Measurements from ENCODE around the gene BCL11A.

Gene BCL11A

DNA sequence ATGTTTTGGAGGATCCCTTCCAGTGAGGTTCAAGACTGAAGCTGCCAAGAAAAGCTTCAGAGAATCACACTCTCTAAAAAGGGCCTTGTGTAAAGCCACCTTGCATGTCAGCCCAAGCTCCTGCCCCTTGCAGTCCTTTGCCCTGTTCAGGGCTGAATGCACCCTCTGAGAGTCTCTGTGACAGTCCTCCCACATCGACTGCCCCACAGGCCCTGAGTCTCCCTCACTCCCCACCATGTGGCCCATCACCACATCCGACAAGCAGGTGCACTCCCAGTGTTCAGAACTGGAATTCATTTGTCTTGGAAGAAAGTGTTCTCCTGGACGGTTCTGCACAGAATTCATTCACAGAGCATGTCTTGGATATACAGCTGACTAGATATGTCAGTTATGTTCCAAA, 31.0 kb downstream of the BCL11A start:
- Histone ChIP-seq H4K20me1 (ENCODE audit: low read depth, low read length) (peaks cover 53% of the 10 kb centered on the region), H3K9ac (ENCODE audit: low read length) (no peak overlapping the region), H3K9me2 (replicated peaks; ENCODE audit: insufficient read depth, low read length) (no peaks in the 10 kb centered on the region), H3K36me3 (ENCODE audit: low read length) (peaks cover 49% of the 10 kb centered on the region), H2AFZ (ENCODE audit: low read depth, low read length, severe bottlenecking) (no peak overlapping the region), H3K4me3 (ENCODE audit: insufficient read depth, low read length, poor library complexity, severe bottlenecking) (no peak overlapping the region), H3K27me3 (ENCODE audit: low read length) (no peaks in the 10 kb centered on the region), H3K4me2 (ENCODE audit: low read depth, low read length, poor library complexity, severe bottlenecking) (no peak overlapping the region), H3K9me3 (ENCODE audit: insufficient read depth, low read length) (no peaks in the 10 kb centered on the region), H3K27ac (ENCODE audit: low read depth, low read length) (peak overlapping the region; percentile 29; the same call in 1 of the 2 replicates), H3K79me2 (ENCODE audit: insufficient read depth, low read length) (peaks cover 100% of the 10 kb centered on the region), H3F3A (ENCODE audit: insufficient read depth) (peaks cover 23% of the 10 kb centered on the region)
- no peak for TF ChIP-seq EZH2phosphoT487 (conservative IDR thresholded peaks at IDR 0.05; ENCODE audit: low read length)
- TF ChIP-seq, protein P1, sequence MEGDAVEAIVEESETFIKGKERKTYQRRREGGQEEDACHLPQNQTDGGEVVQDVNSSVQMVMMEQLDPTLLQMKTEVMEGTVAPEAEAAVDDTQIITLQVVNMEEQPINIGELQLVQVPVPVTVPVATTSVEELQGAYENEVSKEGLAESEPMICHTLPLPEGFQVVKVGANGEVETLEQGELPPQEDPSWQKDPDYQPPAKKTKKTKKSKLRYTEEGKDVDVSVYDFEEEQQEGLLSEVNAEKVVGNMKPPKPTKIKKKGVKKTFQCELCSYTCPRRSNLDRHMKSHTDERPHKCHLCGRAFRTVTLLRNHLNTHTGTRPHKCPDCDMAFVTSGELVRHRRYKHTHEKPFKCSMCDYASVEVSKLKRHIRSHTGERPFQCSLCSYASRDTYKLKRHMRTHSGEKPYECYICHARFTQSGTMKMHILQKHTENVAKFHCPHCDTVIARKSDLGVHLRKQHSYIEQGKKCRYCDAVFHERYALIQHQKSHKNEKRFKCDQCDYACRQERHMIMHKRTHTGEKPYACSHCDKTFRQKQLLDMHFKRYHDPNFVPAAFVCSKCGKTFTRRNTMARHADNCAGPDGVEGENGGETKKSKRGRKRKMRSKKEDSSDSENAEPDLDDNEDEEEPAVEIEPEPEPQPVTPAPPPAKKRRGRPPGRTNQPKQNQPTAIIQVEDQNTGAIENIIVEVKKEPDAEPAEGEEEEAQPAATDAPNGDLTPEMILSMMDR (IDR thresholded peaks at IDR 0.05; ENCODE audit: insufficient read depth, low read length, poor library complexity, severe bottlenecking): no peak

DNA sequence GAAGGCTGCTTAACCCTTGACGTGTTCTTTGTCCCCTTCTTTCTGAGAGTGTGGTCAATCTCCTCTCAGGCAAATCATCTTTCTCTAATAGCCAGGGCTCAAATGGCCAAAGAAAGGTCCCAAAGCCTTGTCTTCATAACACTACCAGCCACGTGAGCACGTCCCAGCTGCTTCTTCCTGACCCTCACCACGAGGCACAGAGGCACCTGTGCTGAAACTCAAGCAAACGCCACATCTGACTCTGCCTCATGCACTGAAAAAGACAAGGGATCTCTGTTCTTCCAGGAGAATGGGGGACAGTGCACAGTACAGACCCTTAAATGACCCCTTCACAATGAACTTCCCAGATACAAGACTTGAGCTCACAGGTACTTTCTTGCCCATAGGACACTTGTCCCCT, 31.8 kb downstream of the BCL11A start:
- Histone ChIP-seq H3F3A (ENCODE audit: insufficient read depth) (peaks cover 23% of the 10 kb centered on the region), H3K4me2 (ENCODE audit: low read depth, low read length, poor library complexity, severe bottlenecking) (no peak overlapping the region), H4K20me1 (ENCODE audit: low read depth, low read length) (peaks cover 47% of the 10 kb centered on the region), H3K79me2 (ENCODE audit: insufficient read depth, low read length) (peaks cover 100% of the 10 kb centered on the region), H2AFZ (ENCODE audit: low read depth, low read length, severe bottlenecking) (no peak overlapping the region), H3K9me3 (ENCODE audit: insufficient read depth, low read length) (no peaks in the 10 kb centered on the region), H3K4me3 (ENCODE audit: insufficient read depth, low read length, poor library complexity, severe bottlenecking) (no peak overlapping the region), H3K27ac (ENCODE audit: low read depth, low read length) (peak overlapping the region; percentile 29), H3K27me3 (ENCODE audit: low read length) (no peaks in the 10 kb centered on the region), H3K9me2 (replicated peaks; ENCODE audit: insufficient read depth, low read length) (no peaks in the 10 kb centered on the region), H3K36me3 (ENCODE audit: low read length) (peaks cover 48% of the 10 kb centered on the region), H3K9ac (ENCODE audit: low read length) (no peak overlapping the region)
- TF ChIP-seq, protein P1 (IDR thresholded peaks at IDR 0.05; ENCODE audit: insufficient read depth, low read length, poor library complexity, severe bottlenecking): no peak
- TF ChIP-seq EZH2phosphoT487 (conservative IDR thresholded peaks at IDR 0.05; ENCODE audit: low read length): no peak

DNA sequence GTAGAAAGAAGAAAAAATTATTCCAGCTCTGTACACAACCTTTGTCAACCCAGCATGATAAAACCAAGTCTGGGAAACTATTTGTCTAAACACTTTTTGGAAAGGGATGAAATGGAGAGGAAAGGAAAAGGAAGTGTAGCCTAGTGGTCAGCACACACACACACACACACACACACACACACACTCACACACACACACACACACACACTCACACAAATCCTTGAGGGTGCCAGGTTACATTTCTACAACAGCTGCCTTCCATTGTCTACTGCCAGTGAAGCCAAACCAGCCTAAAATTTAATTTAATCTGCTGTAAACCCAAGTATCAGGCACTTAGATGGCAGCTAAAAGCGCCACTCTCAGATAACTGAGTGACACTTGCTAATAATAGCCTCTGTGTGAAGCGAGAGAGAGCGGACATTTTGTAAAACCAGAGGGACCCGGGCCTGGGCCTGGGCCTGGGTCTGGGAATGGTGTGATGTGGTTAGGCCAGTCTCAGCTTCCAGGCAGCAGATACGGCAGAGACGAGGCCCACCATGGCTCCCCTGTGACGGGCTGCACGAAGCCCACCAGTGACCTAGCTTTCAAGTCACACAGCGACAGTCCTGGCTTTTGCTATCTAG, 32.4 kb downstream of the BCL11A start:
- Histone ChIP-seq H4K20me1 (ENCODE audit: low read depth, low read length) (peaks cover 45% of the 10 kb centered on the region), H2AFZ (ENCODE audit: low read depth, low read length, severe bottlenecking) (no peak overlapping the region), H3K27ac (ENCODE audit: low read depth, low read length) (no peak overlapping the region), H3K9ac (ENCODE audit: low read length) (no peak overlapping the region), H3K27me3 (ENCODE audit: low read length) (no peaks in the 10 kb centered on the region), H3K36me3 (ENCODE audit: low read length) (peaks cover 51% of the 10 kb centered on the region), H3F3A (ENCODE audit: insufficient read depth) (peaks cover 22% of the 10 kb centered on the region), H3K9me2 (replicated peaks; ENCODE audit: insufficient read depth, low read length) (no peaks in the 10 kb centered on the region), H3K4me2 (ENCODE audit: low read depth, low read length, poor library complexity, severe bottlenecking) (no peak overlapping the region), H3K4me3 (ENCODE audit: insufficient read depth, low read length, poor library complexity, severe bottlenecking) (no peak overlapping the region), H3K9me3 (ENCODE audit: insufficient read depth, low read length) (no peaks in the 10 kb centered on the region), H3K79me2 (ENCODE audit: insufficient read depth, low read length) (peaks cover 100% of the 10 kb centered on the region)
- TF ChIP-seq, protein P1 (IDR thresholded peaks at IDR 0.05; ENCODE audit: insufficient read depth, low read length, poor library complexity, severe bottlenecking): no peak
- TF ChIP-seq EZH2phosphoT487 (conservative IDR thresholded peaks at IDR 0.05; ENCODE audit: low read length): no peak

All from SU-DHL-6 (cell line).